PC-9 (cell line): ENCODE measurements around the gene CAT. TPM values are rescaled to one million over a fixed set of nuclear protein-coding genes. Genes with fewer than 3 reads are reported as not detected.

ENCODE experiments used
- BruUV-seq: library from RNA; stranded (reverse); fragments of 400-500 nt; replicated peaks from 2 replicates; lab custom pipeline; 2021; lab: Mats Ljungman, UMichigan
- CTCF ChIA-PET: fragments of 300-600 bp; sonication (Branson Sonifier 250); formaldehyde crosslinking; loops from one replicate; lab custom pipeline; 2022; ENCODE audit warnings: antibody characterized with exemption; lab: Charles Lee
- POLR2A ChIA-PET: fragments of 300-600 bp; sonication (Branson Sonifier 250); formaldehyde crosslinking; loops from one replicate; lab custom pipeline; 2022; ENCODE audit warnings: antibody characterized with exemption; ENCODE audit not compliant: unreplicated experiment; lab: Charles Lee
- DNase-seq, 2 experiments: peaks; one replicate each; pipeline versions ENCODE4 v3.0.0 to v3.0.0-alpha.2; 2015 to 2022; ENCODE audit warnings: mixed read lengths in 1 of 2
- H2AFZ ChIP-seq: fragments of 200-600 bp; sonication (generic); 2 replicates; pipeline ENCODE4 v1.8.1; 2017; ENCODE audit warnings: antibody characterized with exemption
- H3F3A ChIP-seq: fragments of 200-600 bp; sonication (generic); 2 replicates; pipeline ENCODE4 v1.8.1; 2017; ENCODE audit warnings: antibody characterized with exemption, mild to moderate bottlenecking, low read depth; ENCODE audit not compliant: insufficient read depth
- H3K27ac ChIP-seq: fragments of 200-600 bp; sonication (generic); 2 replicates; pipeline ENCODE4 v1.6.1; 2016; ENCODE audit warnings: mixed run types
- H3K27me3 ChIP-seq: fragments of 200-600 bp; sonication (generic); 2 replicates; pipeline ENCODE4 v1.6.1; 2016; ENCODE audit warnings: low read depth, mixed run types; ENCODE audit not compliant: insufficient read depth
- H3K36me3 ChIP-seq: fragments of 200-600 bp; sonication (generic); 2 replicates; pipeline ENCODE4 v1.6.1; 2016; ENCODE audit warnings: low read depth, mixed run types
- H3K4me1 ChIP-seq: fragments of 200-600 bp; sonication (generic); replicated peaks from 2 replicates; pipeline ENCODE4 v1.6.1; 2016; ENCODE audit warnings: mixed run types; ENCODE audit not compliant: insufficient read depth
- H3K4me2 ChIP-seq: fragments of 200-600 bp; sonication (generic); 2 replicates; pipeline ENCODE4 v1.6.1; 2017; ENCODE audit warnings: mixed run types
- H3K4me3 ChIP-seq: fragments of 200-600 bp; sonication (generic); 2 replicates; pipeline ENCODE4 v1.6.1; 2016; ENCODE audit warnings: mixed run types
- H3K79me2 ChIP-seq: fragments of 200-600 bp; sonication (generic); 2 replicates; pipeline ENCODE4 v1.6.1; 2017; ENCODE audit warnings: low read depth, mixed run types
- H3K9me2 ChIP-seq: fragments of 200-600 bp; sonication (generic); 2 replicates; pipeline ENCODE4 v1.8.1; 2017; ENCODE audit warnings: mild to moderate bottlenecking; ENCODE audit not compliant: insufficient read depth
- H3K9me3 ChIP-seq: fragments of 200-600 bp; sonication (generic); 2 replicates; pipeline ENCODE4 v1.8.1; 2016; ENCODE audit warnings: low read depth; ENCODE audit not compliant: insufficient read depth
- H4K20me1 ChIP-seq: fragments of 200-600 bp; sonication (generic); 2 replicates; pipeline ENCODE4 v1.8.1; 2017; ENCODE audit not compliant: insufficient read depth
- CTCF ChIP-seq: fragments of 200-600 bp; sonication (generic); conservative IDR thresholded peaks from 2 replicates; pipeline ENCODE4 v1.6.1; 2017; ENCODE audit warnings: mixed run types, antibody characterized with exemption, mild to moderate bottlenecking, moderate library complexity
- EZH2 ChIP-seq: fragments of 200-600 bp; sonication (generic); IDR thresholded peaks from 2 replicates; pipeline ENCODE4 v1.8.0; 2017; ENCODE audit warnings: antibody characterized with exemption, low read depth
- intact Hi-C: fragments of 100-400 bp; cut with micrococcal nuclease; formaldehyde crosslinking; loops from one replicate; pipeline ENCODE4 v1.10.0; 2022; ENCODE audit not compliant: unreplicated experiment
- total RNA-seq: library from RNA; stranded (reverse); gene quantifications from 2 replicates; pipeline ENCODE4 v1.2.3, GENCODE V29; 2021

CAT gene
- total RNA-seq, 1 experiment from 2014 or later, result 63.4 TPM

DNA sequence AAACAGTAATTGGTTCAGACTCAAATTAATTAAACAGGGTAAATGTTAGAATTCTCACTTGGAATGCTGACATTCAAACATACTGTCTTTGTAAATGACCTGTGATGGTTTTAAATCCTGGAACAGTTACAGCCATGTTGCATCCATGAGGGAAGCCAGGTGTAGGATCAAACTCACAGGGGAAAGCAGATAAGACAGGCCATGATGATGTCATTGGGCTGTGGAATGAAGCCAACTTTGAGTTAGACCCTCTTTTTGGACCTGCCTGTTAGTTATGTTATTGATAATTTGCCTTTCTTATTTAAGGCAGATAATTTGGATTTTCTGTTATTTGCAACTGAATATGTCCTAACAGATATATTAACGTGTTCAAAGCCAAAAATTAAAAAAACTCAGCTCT lies 41.6 kb upstream of the CAT start:
- H3K9me2 ChIP-seq, result no peaks in the 10 kb centered on the region
- H3F3A ChIP-seq, result peaks cover 13% of the 10 kb centered on the region
- CTCF ChIA-PET, result no interaction called here
- no peak overlapping the region for H3K27ac ChIP-seq
- peaks cover 33% of the 10 kb centered on the region for H3K4me1 ChIP-seq
- BruUV-seq, result no TSS peak
- H2AFZ ChIP-seq, result no peak overlapping the region
- no peak for DNase-seq
- intact Hi-C loops, result loop anchor here (5.0 kb wide), 1 partner anchor 40 kb away; the partner anchor contains the start of gene CAT
- H3K4me3 ChIP-seq, result no peak overlapping the region
- no peaks in the 10 kb centered on the region for H4K20me1 ChIP-seq
- peaks cover 10% of the 10 kb centered on the region; the same call in 1 of the 2 replicates for H3K9me3 ChIP-seq
- no peak overlapping the region for H3K4me2 ChIP-seq
- H3K27me3 ChIP-seq, result no peaks in the 10 kb centered on the region
- TF ChIP-seq EZH2, result no peak
- TF ChIP-seq CTCF, result no peak
- POLR2A ChIA-PET, result no interaction called here
- H3K79me2 ChIP-seq, result no peaks in the 10 kb centered on the region
- H3K36me3 ChIP-seq, result no peaks in the 10 kb centered on the region

DNA sequence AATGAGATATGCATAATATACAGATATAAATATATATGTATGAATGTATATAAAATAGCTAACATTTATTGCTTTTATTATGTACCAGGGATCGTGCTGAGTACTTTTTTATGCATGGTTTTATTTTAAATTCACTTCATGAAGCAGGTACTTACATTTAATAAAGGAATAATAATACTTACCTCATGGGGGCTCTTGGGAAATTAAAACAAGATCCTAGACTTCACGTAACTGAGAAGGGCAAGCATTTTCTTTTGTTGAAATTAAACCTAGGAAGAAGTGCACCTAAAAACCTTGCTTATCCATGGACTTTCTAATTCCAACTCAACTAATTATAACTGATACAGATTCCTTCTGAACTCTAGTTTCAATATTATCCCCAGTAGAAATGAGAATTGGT lies 40.9 kb upstream of the CAT start:
- H4K20me1 ChIP-seq, result no peaks in the 10 kb centered on the region
- H3K79me2 ChIP-seq, result no peaks in the 10 kb centered on the region
- no peak for DNase-seq
- H3K27me3 ChIP-seq, result no peaks in the 10 kb centered on the region
- H3K9me3 ChIP-seq, result peaks cover 8% of the 10 kb centered on the region; the same call in 1 of the 2 replicates
- no peaks in the 10 kb centered on the region for H3K36me3 ChIP-seq
- no peaks in the 10 kb centered on the region for H3K9me2 ChIP-seq
- H3K4me3 ChIP-seq, result no peak overlapping the region
- H3K27ac ChIP-seq, result no peak overlapping the region
- peaks cover 13% of the 10 kb centered on the region for H3F3A ChIP-seq
- H3K4me1 ChIP-seq, result peaks cover 33% of the 10 kb centered on the region
- CTCF ChIA-PET, result no interaction called here
- no TSS peak for BruUV-seq
- H2AFZ ChIP-seq, result no peak overlapping the region
- intact Hi-C loops, result loop anchor here (5.0 kb wide), 1 partner anchor 39 kb away; the partner anchor contains the start of gene CAT
- POLR2A ChIA-PET, result no interaction called here
- TF ChIP-seq EZH2, result no peak
- TF ChIP-seq CTCF, result no peak
- no peak overlapping the region for H3K4me2 ChIP-seq

- ChIA-PET CTCF (no interaction called here), POLR2A (interaction anchor here (0.6 kb wide), 1 partner anchor 512 kb away, joined by 3 read pairs; no protein-coding TSS in a partner anchor)
- Histone ChIP-seq H3K4me1 (peaks cover 15% of the 10 kb centered on the region), H3K4me3 (no peak overlapping the region), H3K9me2 (no peaks in the 10 kb centered on the region), H4K20me1 (no peaks in the 10 kb centered on the region), H3K79me2 (no peaks in the 10 kb centered on the region), H3K27ac (no peak overlapping the region), H3K36me3 (no peaks in the 10 kb centered on the region), H3K9me3 (peaks cover 6% of the 10 kb centered on the region; the same call in 1 of the 2 replicates), H3K27me3 (no peaks in the 10 kb centered on the region), H3F3A (no peaks in the 10 kb centered on the region), H2AFZ (no peak overlapping the region), H3K4me2 (no peak overlapping the region)
- intact Hi-C loops, result no loop called here
- no peak for DNase-seq
- TF ChIP-seq EZH2, result no peak
- no peak for TF ChIP-seq CTCF
- no TSS peak for BruUV-seq
Measured at GRCh38 chr11:34403431-34403830, 35.3 kb upstream of the CAT start.
